ENCODE data around the gene RBMX.

GRCh38 chrX:136880452-136881013, at the start of gene RBMX:
- TF ChIP-seq PHF20 (CRISPR knock-in tag; IDR thresholded peaks at IDR 0.05) (no peak; the same call in 1 of the 2 replicates), MXI1 (IDR thresholded peaks at IDR 0.05; ENCODE audit: borderline replicate concordance, low read depth, low read length) (no peak), THAP8 (CRISPR knock-in tag; IDR thresholded peaks at IDR 0.05; ENCODE audit: borderline replicate concordance) (no peak), ETV5 (CRISPR knock-in tag; IDR thresholded peaks at IDR 0.05; ENCODE audit: borderline replicate concordance) (no peak), MEIS1 (CRISPR knock-in tag; IDR thresholded peaks at IDR 0.05; ENCODE audit: borderline replicate concordance) (no peak)
- TF ChIP-seq, protein P1, sequence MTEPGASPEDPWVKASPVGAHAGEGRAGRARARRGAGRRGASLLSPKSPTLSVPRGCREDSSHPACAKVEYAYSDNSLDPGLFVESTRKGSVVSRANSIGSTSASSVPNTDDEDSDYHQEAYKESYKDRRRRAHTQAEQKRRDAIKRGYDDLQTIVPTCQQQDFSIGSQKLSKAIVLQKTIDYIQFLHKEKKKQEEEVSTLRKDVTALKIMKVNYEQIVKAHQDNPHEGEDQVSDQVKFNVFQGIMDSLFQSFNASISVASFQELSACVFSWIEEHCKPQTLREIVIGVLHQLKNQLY (CRISPR knock-in tag; IDR thresholded peaks at IDR 0.05), result no peak
- TF ChIP-seq, protein P2, sequence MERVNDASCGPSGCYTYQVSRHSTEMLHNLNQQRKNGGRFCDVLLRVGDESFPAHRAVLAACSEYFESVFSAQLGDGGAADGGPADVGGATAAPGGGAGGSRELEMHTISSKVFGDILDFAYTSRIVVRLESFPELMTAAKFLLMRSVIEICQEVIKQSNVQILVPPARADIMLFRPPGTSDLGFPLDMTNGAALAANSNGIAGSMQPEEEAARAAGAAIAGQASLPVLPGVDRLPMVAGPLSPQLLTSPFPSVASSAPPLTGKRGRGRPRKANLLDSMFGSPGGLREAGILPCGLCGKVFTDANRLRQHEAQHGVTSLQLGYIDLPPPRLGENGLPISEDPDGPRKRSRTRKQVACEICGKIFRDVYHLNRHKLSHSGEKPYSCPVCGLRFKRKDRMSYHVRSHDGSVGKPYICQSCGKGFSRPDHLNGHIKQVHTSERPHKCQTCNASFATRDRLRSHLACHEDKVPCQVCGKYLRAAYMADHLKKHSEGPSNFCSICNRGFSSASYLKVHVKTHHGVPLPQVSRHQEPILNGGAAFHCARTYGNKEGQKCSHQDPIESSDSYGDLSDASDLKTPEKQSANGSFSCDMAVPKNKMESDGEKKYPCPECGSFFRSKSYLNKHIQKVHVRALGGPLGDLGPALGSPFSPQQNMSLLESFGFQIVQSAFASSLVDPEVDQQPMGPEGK (CRISPR knock-in tag; IDR thresholded peaks at IDR 0.05), result no peak

Data from HepG2 (cell line).